ENCODE results near the gene CACNA2D1.

GRCh38 chr7:81937091-81937490 lies 506.5 kb downstream of the CACNA2D1 start:
- TF ChIP-seq POLR2AphosphoS5 (IDR thresholded peaks at IDR 0.05) (no peak), CTCF (IDR thresholded peaks at IDR 0.05) (no peak), EP300 (IDR thresholded peaks at IDR 0.05) (no peak)
